GM23248 (cell line): ENCODE data around the gene IGSF10. TPM values are rescaled to one million over a fixed set of nuclear protein-coding genes. Genes with fewer than 3 reads are reported as not detected.
A peak's percentile ranks its signal among the peaks of the same experiment; 100 is the strongest.

Source experiments
- DNase-seq: peaks from one replicate; pipeline ENCODE4 v3.0.0-alpha.2; 2015
- H2AFZ ChIP-seq: fragments of 200-600 bp; sonication (generic); 2 replicates; pipeline ENCODE4 v1.6.1; 2016; ENCODE audit warnings: antibody characterized with exemption
- H3F3A ChIP-seq: fragments of 200-600 bp; sonication (generic); 2 replicates; pipeline ENCODE4 v1.6.1; 2016; ENCODE audit warnings: mild to moderate bottlenecking, antibody characterized with exemption, mixed run types; ENCODE audit not compliant: insufficient read depth
- H3K27ac ChIP-seq: fragments of 200-600 bp; sonication (generic); 2 replicates; pipeline ENCODE4 v1.5.1; 2016; ENCODE audit warnings: mild to moderate bottlenecking
- H3K27me3 ChIP-seq: fragments of 200-600 bp; sonication (generic); replicated peaks from 2 replicates; pipeline ENCODE4 v1.6.1; 2016; ENCODE audit warnings: mild to moderate bottlenecking; ENCODE audit not compliant: insufficient read depth
- H3K36me3 ChIP-seq: fragments of 200-600 bp; sonication (generic); 2 replicates; pipeline ENCODE4 v1.6.1; 2016; ENCODE audit warnings: low read depth, mild to moderate bottlenecking
- H3K4me1 ChIP-seq: fragments of 200-600 bp; sonication (generic); 2 replicates; pipeline ENCODE4 v1.6.1; 2016; ENCODE audit warnings: mild to moderate bottlenecking; ENCODE audit not compliant: insufficient read depth
- H3K4me2 ChIP-seq: fragments of 200-600 bp; sonication (generic); one replicate; pipeline ENCODE4 v1.6.1; 2016; ENCODE audit warnings: mild to moderate bottlenecking; ENCODE audit not compliant: unreplicated experiment
- H3K4me3 ChIP-seq: fragments of 200-600 bp; sonication (generic); 2 replicates; pipeline ENCODE4 v1.5.1; 2016; ENCODE audit warnings: mild to moderate bottlenecking
- H3K79me2 ChIP-seq: fragments of 200-600 bp; sonication (generic); 2 replicates; pipeline ENCODE4 v1.6.1; 2016; ENCODE audit warnings: mild to moderate bottlenecking; ENCODE audit not compliant: insufficient read depth
- H3K9ac ChIP-seq: fragments of 200-600 bp; sonication (generic); 2 replicates; pipeline ENCODE4 v1.6.1; 2016; ENCODE audit warnings: mild to moderate bottlenecking
- H3K9me2 ChIP-seq: fragments of 200-600 bp; sonication (generic); 2 replicates; pipeline ENCODE4 v1.6.1; 2016; ENCODE audit warnings: mixed run types, mild to moderate bottlenecking, moderate library complexity; ENCODE audit not compliant: insufficient read depth
- H3K9me3 ChIP-seq: fragments of 200-600 bp; sonication (generic); one replicate; pipeline ENCODE4 v1.6.1; 2017; ENCODE audit warnings: low read depth
- H4K20me1 ChIP-seq: fragments of 200-600 bp; sonication (generic); 2 replicates; pipeline ENCODE4 v1.6.0; 2016; ENCODE audit not compliant: insufficient read depth
- EZH2 ChIP-seq: fragments of 200-600 bp; sonication (generic); IDR thresholded peaks from 2 replicates; pipeline ENCODE4 v1.6.1; 2018; ENCODE audit warnings: antibody characterized with exemption, mild to moderate bottlenecking; ENCODE audit not compliant: insufficient read depth, poor library complexity, severe bottlenecking
- EZH2phosphoT487 ChIP-seq: fragments of 200-600 bp; sonication (generic); IDR thresholded peaks from 2 replicates; pipeline ENCODE4 v1.6.1; 2018; ENCODE audit warnings: antibody characterized with exemption, moderate library complexity, mild to moderate bottlenecking, low read depth; ENCODE audit not compliant: insufficient read depth
- WGBS, 2 experiments: methylation state at CpG; one replicate each; pipeline ENCODE4 v1.1.6; 2015 to 2017; ENCODE audit warnings: low lambda C conversion rate in 2 of 2, low coverage in 1 of 2; ENCODE audit errors: missing lambda C conversion rate in 2 of 2; 5-methylcytosine and 5-hydroxymethylcytosine counted together
- in situ Hi-C: fragments of 300-500 bp; cut with MboI; formaldehyde crosslinking; loops from 2 replicates; pipeline ENCODE4 v1.15.0; 2020
- polyA plus RNA-seq: library from polyadenylated mRNA; unstranded; fragments of >200 nt; fragmentation: Nextera tagmentation; extraction: Ambion mirVana; gene quantifications from 2 replicates; pipeline ENCODE4 v1.2.1, GENCODE V29; 2016
- total RNA-seq: library from RNA; depleted of rRNA; stranded (reverse); fragments of >200 nt; shearing (Covaris generic); gene quantifications from 2 replicates; pipeline ENCODE4 v1.2.3, GENCODE V29; 2014

IGSF10 gene
- total and polyA plus RNA-seq, 2 experiments from 2014 or later = 0.19 TPM; not detected in 1

- Histone ChIP-seq H3K4me2 (no peak overlapping the region), H3K27me3 (no peaks in the 10 kb centered on the region), H3F3A (0 out of 2 replicates have a peak, but pooled peaks cover 13% of the 10 kb centered on the region), H4K20me1 (no peaks in the 10 kb centered on the region), H3K4me3 (no peak overlapping the region), H3K9me2 (no peaks in the 10 kb centered on the region), H3K4me1 (peaks cover 19% of the 10 kb centered on the region), H2AFZ (no peak overlapping the region), H3K27ac (no peak overlapping the region), H3K36me3 (no peaks in the 10 kb centered on the region), H3K79me2 (no peaks in the 10 kb centered on the region), H3K9ac (no peak overlapping the region), H3K9me3 (no peaks in the 10 kb centered on the region)
- whole genome bisulfite sequencing, 2 experiments = 90 to 96% methylated on average over 2 of the region's 2 CpGs
- DNase-seq = no peak
- no peak for TF ChIP-seq EZH2phosphoT487
- no peak for TF ChIP-seq EZH2
- in situ Hi-C loops = no loop called here
These were observed 32.5 kb downstream of the IGSF10 start for GRCh38 chr3:151428386-151428785.

DNA sequence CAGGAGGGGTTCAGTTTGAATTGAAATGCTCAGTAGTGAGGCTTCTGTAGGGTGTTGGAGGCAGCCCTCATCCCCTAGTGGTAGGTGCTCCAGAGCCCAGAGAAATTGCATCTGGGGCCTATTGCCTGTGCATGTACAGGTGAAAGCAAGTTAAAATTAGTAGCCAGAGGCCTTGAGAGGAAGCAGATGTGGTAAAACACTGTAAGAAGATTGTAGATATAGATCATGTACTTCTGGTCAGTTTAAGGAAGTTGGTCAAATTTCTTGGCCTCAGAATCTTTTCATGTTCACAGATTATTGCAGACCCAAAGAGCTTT is 34.6 kb downstream of the IGSF10 start:
- H3K27me3 ChIP-seq = no peaks in the 10 kb centered on the region
- no peak for TF ChIP-seq EZH2
- TF ChIP-seq EZH2phosphoT487 = no peak
- no peaks in the 10 kb centered on the region for H3K79me2 ChIP-seq
- no peaks in the 10 kb centered on the region for H3K9me2 ChIP-seq
- no peak overlapping the region for H3K4me3 ChIP-seq
- no peak for DNase-seq
- no peaks in the 10 kb centered on the region for H3F3A ChIP-seq
- H3K4me2 ChIP-seq = no peak overlapping the region
- no peaks in the 10 kb centered on the region for H3K36me3 ChIP-seq
- H2AFZ ChIP-seq = no peak overlapping the region; the same call in 1 of the 2 replicates
- no peak overlapping the region for H3K9ac ChIP-seq
- no peaks in the 10 kb centered on the region for H3K9me3 ChIP-seq
- in situ Hi-C loops = no loop called here
- H3K27ac ChIP-seq = no peak overlapping the region
- H4K20me1 ChIP-seq = no peaks in the 10 kb centered on the region
- H3K4me1 ChIP-seq = peaks cover 15% of the 10 kb centered on the region

- Histone ChIP-seq H4K20me1 (no peaks in the 10 kb centered on the region), H3K36me3 (no peaks in the 10 kb centered on the region), H3K27me3 (no peaks in the 10 kb centered on the region), H3K27ac (no peak overlapping the region), H3K9ac (no peak overlapping the region), H3K79me2 (no peaks in the 10 kb centered on the region), H3K4me2 (no peak overlapping the region), H3K4me3 (no peak overlapping the region), H3K9me2 (no peaks in the 10 kb centered on the region), H3K9me3 (no peaks in the 10 kb centered on the region), H3K4me1 (peaks cover 15% of the 10 kb centered on the region), H2AFZ (no peak overlapping the region; the same call in 1 of the 2 replicates), H3F3A (no peaks in the 10 kb centered on the region)
- WGBS, 2 experiments = 75 to 77% methylated on average over 4 of the region's 4 CpGs
- TF ChIP-seq EZH2phosphoT487 (no peak), EZH2 (no peak)
- peak; percentile 32 for DNase-seq
- in situ Hi-C loops = no loop called here
These were observed 35.1 kb downstream of the IGSF10 start for GRCh38 chr3:151425627-151426340.

- TF ChIP-seq EZH2phosphoT487 (no peak), EZH2 (no peak)
- Histone ChIP-seq H3K79me2 (no peaks in the 10 kb centered on the region), H3K4me1 (peaks cover 15% of the 10 kb centered on the region), H3K9ac (no peak overlapping the region), H3K27ac (no peak overlapping the region), H2AFZ (no peak overlapping the region), H3K27me3 (no peaks in the 10 kb centered on the region), H3F3A (no peaks in the 10 kb centered on the region), H3K4me3 (no peak overlapping the region), H4K20me1 (no peaks in the 10 kb centered on the region), H3K4me2 (no peak overlapping the region), H3K9me2 (no peaks in the 10 kb centered on the region), H3K36me3 (no peaks in the 10 kb centered on the region), H3K9me3 (no peaks in the 10 kb centered on the region)
- DNase-seq = no peak
- WGBS, 2 experiments = 43 to 47% methylated on average over 5 of the region's 5 CpGs
- in situ Hi-C loops = no loop called here
These were observed 37.8 kb downstream of the IGSF10 start for GRCh38 chr3:151423091-151423490.

DNA sequence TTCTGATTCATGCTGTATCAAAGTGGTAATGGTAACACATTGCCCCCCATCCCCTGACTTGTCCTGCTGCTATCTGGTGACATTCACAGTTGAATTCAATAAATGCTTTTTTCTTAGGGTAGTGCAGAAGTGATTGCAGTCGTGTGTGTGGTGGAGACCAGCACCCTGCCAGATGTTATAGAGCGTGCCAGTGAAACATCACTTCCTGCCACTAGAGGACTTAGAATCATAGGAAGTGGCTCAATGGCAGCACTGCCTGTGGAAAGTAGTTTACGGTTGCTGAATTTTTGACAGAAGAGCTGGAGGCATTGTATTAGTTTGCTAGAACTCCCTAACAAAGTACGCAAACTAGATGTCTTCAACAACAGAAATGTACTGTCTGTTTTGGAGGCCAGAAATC is 38.9 kb downstream of the IGSF10 start:
- WGBS, 2 experiments = 80 to 83% methylated on average over 4 of the region's 4 CpGs
- Histone ChIP-seq H3F3A (no peaks in the 10 kb centered on the region), H3K9ac (no peak overlapping the region), H3K4me1 (peaks cover 15% of the 10 kb centered on the region), H3K27me3 (no peaks in the 10 kb centered on the region), H3K36me3 (no peaks in the 10 kb centered on the region), H3K9me3 (no peaks in the 10 kb centered on the region), H3K79me2 (no peaks in the 10 kb centered on the region), H3K4me2 (no peak overlapping the region), H3K27ac (no peak overlapping the region), H2AFZ (no peak overlapping the region), H3K9me2 (no peaks in the 10 kb centered on the region), H3K4me3 (no peak overlapping the region), H4K20me1 (no peaks in the 10 kb centered on the region)
- in situ Hi-C loops = no loop called here
- TF ChIP-seq EZH2 (no peak), EZH2phosphoT487 (no peak)
- no peak for DNase-seq
